Measurements from ENCODE around the gene SH3TC1. TPM values are rescaled to one million over a fixed set of nuclear protein-coding genes. Genes with fewer than 3 reads are reported as not detected.

SH3TC1 gene
- total RNA-seq, result 2.5 TPM

DNA sequence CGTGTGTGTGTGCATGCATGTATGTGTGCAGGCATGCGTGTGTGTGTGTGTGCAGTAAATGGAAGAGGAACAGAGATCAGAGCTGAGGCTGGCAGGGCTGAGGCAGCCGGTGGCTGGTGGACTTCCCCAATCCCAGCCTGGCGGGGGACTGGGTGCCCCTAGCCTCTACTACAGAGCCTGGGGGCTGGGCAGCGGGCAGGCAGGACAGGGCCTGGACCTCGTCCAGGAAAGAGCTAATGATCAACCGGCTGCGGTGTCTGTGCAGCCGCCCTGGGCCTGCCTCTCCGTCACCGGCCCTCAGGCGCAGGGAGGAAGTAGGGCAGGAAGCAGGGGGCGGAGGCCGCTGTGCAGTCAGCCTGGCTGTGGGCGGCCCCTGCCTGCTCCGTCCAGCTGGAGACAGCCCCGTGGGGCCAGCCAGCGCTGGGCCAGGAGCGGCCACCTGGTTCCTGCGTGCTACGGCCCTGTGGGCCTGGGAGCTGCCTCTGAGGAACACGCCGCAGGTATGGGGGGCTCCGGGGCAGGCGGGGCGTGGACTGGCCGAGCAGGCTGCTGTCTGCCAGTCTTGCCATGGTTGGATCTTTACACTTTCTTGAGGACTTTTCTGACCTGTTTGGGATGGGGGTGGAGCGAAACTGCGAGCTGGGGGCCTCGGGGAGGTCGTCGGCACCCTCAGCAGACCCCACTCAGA, at the start of gene SH3TC1:
Gene SH3TC1, plus strand, starts transcription at position 385 of the 688 bp plus-strand sequence. CDS start 5,905 bp downstream, outside the sequence.
- peak; percentile 45 for DNase-seq

GRCh38 chr4:8149664-8150063, 49.4 kb upstream of the SH3TC1 start:
- DNase-seq, result no peak

DNA sequence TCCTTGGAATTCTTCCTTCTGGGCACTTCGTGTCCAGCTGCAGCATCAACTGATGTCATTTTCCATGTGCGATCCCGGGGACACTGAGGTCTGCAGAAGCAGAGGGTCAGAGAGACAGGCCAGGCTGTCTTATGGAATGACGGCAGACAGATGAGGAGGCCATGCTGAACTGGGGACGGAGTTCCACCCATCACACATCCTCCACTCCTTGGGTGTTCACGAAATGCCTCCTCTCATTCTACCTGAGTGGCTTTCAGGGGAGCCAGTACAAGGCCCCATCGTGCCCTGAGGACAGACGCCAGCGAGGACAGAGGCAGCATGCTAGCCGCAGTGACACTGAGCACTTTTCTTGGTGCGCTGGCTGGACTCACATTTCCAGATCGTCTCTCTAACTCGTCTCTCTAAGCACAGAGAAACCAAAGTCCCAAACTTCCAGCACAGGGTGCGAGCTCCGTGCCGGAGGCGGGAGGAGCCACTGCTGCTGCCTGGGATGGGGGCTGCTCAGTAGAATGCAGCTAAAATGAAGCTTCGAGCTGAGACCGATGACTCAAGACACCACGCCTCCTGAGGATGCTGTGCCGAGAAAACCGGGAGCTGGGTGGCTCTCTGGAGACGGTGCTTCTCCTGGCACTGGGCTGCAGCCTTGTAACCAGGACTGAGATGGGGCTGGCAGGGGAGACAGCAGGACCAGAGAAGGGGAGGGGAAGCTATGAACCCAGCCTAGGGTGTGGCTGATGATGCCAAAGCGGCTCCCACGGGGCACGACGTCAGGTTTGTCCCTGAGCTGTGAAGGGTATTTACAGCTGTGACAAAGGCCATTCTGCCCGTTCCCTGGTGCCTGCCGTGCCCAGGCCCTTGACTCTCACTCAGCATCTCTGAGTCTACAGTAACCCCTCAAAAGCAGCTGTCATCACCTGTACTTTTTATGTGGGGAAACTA, 48.7 kb upstream of the SH3TC1 start:
- DNase-seq, result peak; percentile 48

DNA sequence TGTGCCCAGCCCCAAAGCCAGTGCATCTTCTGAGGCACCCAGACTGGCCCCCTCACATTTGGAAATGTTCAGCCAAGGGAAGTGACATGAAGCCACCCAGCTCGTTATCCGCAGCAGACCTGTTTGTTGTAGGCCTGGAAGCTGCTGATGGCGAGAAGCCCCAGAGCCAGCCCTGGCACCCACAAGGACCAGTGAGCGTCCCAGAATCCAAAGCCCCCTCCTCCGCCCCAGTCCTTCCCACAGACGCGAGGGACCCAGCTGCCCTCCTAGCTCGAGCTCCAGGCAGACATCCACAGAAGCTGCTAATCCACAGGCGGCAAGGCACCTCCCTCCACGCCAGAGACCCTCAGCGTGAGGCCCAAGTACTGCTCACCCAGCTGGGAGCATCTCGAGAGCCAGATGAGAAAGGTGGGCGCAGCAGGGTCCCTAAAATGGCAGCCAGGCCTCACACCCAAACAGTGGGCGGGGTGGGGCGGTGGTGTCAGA, 47.9 kb upstream of the SH3TC1 start:
- no peak for DNase-seq

- DNase-seq, result no peak
Observed at GRCh38 chr4:8152090-8152864, 46.8 kb upstream of the SH3TC1 start.

GRCh38 chr4:8152865-8153257, 46.2 kb upstream of the SH3TC1 start:
- DNase-seq, result no peak

DNA sequence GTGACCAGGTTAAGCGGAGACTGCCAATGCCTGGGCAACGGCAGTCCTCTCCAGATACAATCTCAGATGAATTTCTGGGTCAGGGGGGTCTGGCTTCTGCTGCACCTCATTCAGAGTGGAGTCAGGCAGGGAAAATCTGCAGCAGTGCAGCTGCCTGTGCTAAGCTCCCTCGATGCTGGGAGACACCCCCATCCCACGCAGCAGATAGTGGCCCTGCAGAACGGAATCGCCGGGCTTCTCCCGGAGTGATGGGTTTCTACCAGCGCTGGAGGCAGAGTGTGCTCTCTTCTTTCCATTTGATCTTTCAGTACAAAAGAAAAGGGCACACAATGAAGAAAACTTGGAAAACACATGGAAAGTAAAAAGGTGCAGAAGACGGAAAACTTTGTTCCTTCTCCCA, 45.6 kb upstream of the SH3TC1 start:
- DNase-seq, result no peak

- DNase-seq, result no peak
Observed at GRCh38 chr4:8155048-8155447, 44.0 kb upstream of the SH3TC1 start.

- no peak for DNase-seq
Observed at GRCh38 chr4:8155660-8156421, 43.2 kb upstream of the SH3TC1 start.

DNA sequence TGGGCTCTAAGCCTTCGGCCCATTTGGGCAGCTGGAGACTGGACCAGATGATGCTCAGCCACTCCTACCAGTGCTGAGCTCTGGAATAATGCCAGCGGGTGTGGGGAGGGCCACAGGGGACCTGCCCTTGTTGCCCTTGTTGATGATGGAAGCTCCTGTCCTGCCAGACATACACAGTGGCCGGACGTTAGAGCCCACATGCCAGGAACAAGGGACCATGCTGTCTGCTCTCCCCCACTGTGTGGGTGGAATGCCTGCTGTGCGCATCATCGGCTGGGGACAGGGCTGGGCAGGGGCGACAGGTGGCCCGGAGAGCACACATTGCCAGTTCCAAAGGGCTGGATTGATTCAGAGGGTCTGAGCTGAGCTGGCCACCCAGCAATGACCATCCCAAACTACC, 42.5 kb upstream of the SH3TC1 start:
- no peak for DNase-seq

DNA sequence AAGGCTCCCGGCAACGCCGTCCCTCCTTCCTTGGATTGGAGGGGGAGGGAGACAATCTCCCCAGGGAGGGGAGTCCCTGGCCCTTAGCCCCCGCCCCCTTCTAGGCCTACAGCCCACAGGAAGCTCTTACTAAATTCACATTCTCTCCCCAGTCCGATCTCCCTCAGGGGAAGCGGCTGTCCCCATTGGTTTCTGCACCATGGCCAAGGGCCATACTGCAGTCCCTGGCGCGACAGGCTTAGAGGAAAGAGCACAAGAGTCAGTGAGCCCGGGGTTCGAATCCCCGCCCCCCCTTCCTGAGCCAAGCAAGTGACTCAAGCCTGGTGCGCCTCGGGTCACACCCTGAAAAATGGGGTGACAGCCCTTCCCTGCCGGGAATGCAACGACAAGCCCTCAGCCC, 41.6 kb upstream of the SH3TC1 start:
- DNase-seq, result no peak

DNA sequence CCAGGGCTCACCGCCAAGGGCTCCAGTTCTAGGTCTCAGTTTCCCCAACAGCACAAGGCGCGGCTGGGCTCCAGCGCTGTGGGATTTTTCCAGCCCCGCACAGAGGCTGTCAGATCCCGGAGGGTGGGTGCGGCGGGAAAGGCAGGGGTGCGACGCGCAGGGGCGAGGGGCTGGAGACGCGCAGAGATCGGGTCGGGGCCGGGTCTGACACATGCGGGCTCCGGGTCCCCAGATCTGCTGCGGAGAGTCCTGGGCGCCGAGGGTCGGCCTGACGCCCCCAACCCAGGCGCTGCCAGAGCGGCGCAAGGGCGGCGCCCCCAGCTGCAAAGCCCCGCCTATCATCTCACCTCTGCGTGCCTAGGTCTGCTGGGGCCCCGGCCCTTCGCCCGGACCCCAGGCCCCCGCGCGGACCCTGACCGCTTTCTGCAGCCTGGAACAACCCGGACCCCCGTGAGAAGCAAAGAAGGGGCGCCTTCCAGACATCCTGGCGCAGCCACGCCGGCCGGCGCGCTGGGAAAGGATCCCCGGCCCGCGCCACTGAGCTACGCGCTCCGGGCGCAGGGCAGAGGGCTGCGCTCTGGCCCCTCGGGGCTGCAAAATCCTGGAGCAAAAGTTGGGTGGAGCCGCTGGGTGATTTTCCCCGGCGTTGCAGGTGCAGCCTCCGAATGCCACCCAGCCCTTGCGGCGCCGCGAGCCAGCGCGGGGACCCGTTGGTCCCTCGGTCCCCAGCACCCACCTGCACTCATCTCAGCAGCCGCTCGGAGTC, 41.0 kb upstream of the SH3TC1 start:
- no peak for DNase-seq

GRCh38 chr4:8158710-8159536, 40.2 kb upstream of the SH3TC1 start, which contains the start of gene ABLIM2:
Gene ABLIM2, minus strand, starts transcription at chr4:8158813. Its CDS starts 124 bp downstream, at chr4:8158689.
- peak; percentile 98 for DNase-seq

GRCh38 chr4:8159537-8160232, 39.4 kb upstream of the SH3TC1 start:
- DNase-seq, result no peak

GRCh38 chr4:8160233-8160560, 38.9 kb upstream of the SH3TC1 start:
- no peak for DNase-seq

DNA sequence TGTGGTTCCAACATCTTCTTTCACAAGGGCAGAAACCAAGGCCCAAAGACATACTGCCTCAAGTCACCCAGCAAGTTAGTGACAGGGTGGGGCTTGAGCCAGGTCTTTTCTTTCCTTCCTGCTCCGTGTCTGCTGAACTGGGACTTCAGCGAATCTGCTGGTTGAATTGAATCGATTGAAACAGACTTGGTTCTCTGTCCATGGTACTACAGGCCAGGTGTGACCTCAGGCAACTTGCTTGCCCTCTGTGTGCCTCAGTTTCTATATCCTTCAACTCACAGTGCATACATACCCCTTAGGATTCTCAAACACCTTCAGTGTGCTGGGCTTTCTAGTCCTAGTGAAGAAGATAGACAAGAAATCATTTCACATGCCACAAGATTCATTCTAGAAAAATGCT, 38.5 kb upstream of the SH3TC1 start:
- no peak for DNase-seq

- DNase-seq, result no peak
Observed at GRCh38 chr4:8162625-8163024, 36.5 kb upstream of the SH3TC1 start.

GRCh38 chr4:8163026-8163425, 36.1 kb upstream of the SH3TC1 start:
- no peak for DNase-seq

- DNase-seq, result no peak
Observed at GRCh38 chr4:8163436-8164193, 35.5 kb upstream of the SH3TC1 start.
